Measurements from ENCODE around the gene COP1. TPM values are rescaled to one million over a fixed set of nuclear protein-coding genes. Genes with fewer than 3 reads are reported as not detected.

COP1 gene
- total RNA-seq, 1 experiment from 2014 or later, result 36.0 TPM

DNA sequence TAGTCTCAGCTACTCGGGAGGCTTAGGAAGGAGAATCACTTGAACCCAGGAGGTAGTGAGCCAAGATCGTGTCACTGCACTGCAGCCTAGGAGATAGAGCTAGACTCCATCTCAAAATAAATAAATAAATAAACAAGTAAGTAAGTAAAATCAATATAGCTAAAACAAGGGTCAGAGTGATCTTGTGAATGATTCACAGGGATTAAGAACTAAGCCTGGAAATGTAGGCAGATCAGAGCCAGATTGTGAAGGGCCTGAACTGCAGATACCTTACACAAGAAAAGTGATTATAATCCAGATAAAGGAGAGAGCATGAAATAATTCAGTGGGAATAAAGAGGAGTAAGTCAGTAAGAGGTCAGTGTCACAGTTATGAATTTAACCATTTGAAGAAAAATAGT is 41.5 kb downstream of the COP1 start (continued):
- TF ChIP-seq E2F5 (CRISPR knock-in tag; IDR thresholded peaks at IDR 0.05), result no peak
- TF ChIP-seq E2F4 (CRISPR knock-in tag; IDR thresholded peaks at IDR 0.05; ENCODE audit: borderline replicate concordance, low read depth), result no peak
- TF ChIP-seq ZBTB21 (CRISPR knock-in tag; IDR thresholded peaks at IDR 0.05; ENCODE audit: borderline replicate concordance), result no peak

DNA sequence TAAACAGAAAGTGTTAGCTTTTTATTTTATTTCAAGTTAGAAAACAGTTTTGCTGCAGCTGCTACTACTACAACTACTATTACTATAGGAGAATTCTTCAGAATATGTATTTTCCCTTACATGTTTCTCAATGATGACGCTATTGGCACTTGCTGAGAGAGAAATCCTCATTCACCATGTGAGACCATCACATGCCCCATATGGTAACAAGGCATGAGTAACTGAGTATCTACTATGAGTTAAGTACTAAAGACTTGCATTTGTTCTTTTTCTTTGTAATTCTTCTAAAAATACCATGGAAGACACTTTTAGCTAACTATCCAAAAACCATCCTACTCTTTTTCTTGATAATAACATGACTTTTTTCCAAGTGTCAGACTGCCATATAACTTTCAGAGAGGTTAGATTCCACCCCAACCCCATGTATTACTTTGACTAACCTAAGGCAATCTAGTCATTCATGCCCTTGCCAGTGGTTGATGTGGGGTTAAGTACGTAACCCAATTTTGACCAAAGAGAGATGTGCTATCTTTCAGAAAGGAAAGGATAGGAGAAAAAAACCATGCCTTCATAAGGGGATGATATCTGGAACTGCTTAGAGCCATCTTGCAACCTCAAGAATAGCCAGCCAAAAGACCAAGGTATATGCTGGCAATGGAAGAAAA is 42.9 kb downstream of the COP1 start:
- ChIA-PET POLR2A (no interaction called here), CTCF (no interaction called here)
- Mint-ChIP-seq H3K4me3 (no peak overlapping the region), H3K36me3 (peaks cover 28% of the 10 kb centered on the region), H3K4me1 (peaks cover 7% of the 10 kb centered on the region), H3K9me3 (peaks cover 2% of the 10 kb centered on the region), H3K27me3 (ENCODE audit: low read depth) (no peaks in the 10 kb centered on the region), H3K27ac (no peak overlapping the region)
- DNase-seq (ENCODE audit: low spot score) (no peak), ATAC-seq (no peak)
- TF ChIP-seq SMAD3 (CRISPR knock-in tag; IDR thresholded peaks at IDR 0.05; ENCODE audit: borderline replicate concordance) (no peak), EMX1 (CRISPR knock-in tag; IDR thresholded peaks at IDR 0.05) (no peak), ZNF671 (CRISPR knock-in tag; IDR thresholded peaks at IDR 0.05) (no peak), ZNF138 (CRISPR knock-in tag; conservative IDR thresholded peaks at IDR 0.05) (no peak), ATF2 (CRISPR knock-in tag; IDR thresholded peaks at IDR 0.05; ENCODE audit: borderline replicate concordance, low read depth) (no peak), IRF2 (CRISPR knock-in tag; IDR thresholded peaks at IDR 0.05; ENCODE audit: borderline replicate concordance, low read depth) (no peak)
- TF ChIP-seq, protein P1, sequence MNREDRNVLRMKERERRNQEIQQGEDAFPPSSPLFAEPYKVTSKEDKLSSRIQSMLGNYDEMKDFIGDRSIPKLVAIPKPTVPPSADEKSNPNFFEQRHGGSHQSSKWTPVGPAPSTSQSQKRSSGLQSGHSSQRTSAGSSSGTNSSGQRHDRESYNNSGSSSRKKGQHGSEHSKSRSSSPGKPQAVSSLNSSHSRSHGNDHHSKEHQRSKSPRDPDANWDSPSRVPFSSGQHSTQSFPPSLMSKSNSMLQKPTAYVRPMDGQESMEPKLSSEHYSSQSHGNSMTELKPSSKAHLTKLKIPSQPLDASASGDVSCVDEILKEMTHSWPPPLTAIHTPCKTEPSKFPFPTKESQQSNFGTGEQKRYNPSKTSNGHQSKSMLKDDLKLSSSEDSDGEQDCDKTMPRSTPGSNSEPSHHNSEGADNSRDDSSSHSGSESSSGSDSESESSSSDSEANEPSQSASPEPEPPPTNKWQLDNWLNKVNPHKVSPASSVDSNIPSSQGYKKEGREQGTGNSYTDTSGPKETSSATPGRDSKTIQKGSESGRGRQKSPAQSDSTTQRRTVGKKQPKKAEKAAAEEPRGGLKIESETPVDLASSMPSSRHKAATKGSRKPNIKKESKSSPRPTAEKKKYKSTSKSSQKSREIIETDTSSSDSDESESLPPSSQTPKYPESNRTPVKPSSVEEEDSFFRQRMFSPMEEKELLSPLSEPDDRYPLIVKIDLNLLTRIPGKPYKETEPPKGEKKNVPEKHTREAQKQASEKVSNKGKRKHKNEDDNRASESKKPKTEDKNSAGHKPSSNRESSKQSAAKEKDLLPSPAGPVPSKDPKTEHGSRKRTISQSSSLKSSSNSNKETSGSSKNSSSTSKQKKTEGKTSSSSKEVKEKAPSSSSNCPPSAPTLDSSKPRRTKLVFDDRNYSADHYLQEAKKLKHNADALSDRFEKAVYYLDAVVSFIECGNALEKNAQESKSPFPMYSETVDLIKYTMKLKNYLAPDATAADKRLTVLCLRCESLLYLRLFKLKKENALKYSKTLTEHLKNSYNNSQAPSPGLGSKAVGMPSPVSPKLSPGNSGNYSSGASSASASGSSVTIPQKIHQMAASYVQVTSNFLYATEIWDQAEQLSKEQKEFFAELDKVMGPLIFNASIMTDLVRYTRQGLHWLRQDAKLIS (CRISPR knock-in tag; IDR thresholded peaks at IDR 0.05; ENCODE audit: borderline replicate concordance), result no peak

- no peak for ATAC-seq
- Mint-ChIP-seq H3K27me3 (ENCODE audit: low read depth) (no peaks in the 10 kb centered on the region), H3K36me3 (peaks cover 51% of the 10 kb centered on the region), H3K27ac (no peak overlapping the region), H3K4me3 (no peak overlapping the region), H3K4me1 (peaks cover 13% of the 10 kb centered on the region), H3K9me3 (peaks cover 20% of the 10 kb centered on the region)
- ChIA-PET POLR2A (no interaction called here), CTCF (no interaction called here)
- no peak for DNase-seq (ENCODE audit: low spot score)
- TF ChIP-seq, protein P2, sequence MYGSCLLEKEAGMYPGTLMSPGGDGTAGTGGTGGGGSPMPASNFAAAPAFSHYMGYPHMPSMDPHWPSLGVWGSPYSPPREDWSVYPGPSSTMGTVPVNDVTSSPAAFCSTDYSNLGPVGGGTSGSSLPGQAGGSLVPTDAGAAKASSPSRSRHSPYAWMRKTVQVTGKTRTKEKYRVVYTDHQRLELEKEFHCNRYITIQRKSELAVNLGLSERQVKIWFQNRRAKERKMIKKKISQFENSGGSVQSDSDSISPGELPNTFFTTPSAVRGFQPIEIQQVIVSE (CRISPR knock-in tag; IDR thresholded peaks at IDR 0.05; ENCODE audit: borderline replicate concordance), result no peak
- TF ChIP-seq IRF1 (CRISPR knock-in tag; IDR thresholded peaks at IDR 0.05), result no peak
- TF ChIP-seq, protein P3, sequence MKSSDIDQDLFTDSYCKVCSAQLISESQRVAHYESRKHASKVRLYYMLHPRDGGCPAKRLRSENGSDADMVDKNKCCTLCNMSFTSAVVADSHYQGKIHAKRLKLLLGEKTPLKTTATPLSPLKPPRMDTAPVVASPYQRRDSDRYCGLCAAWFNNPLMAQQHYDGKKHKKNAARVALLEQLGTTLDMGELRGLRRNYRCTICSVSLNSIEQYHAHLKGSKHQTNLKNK (CRISPR knock-in tag; IDR thresholded peaks at IDR 0.05), result no peak
- no peak for TF ChIP-seq JAZF1 (CRISPR knock-in tag; IDR thresholded peaks at IDR 0.05)
- TF ChIP-seq ZNF423 (CRISPR knock-in tag; IDR thresholded peaks at IDR 0.05), result no peak
- TF ChIP-seq SP1 (CRISPR knock-in tag; conservative IDR thresholded peaks at IDR 0.05), result no peak
- TF ChIP-seq, protein P4, sequence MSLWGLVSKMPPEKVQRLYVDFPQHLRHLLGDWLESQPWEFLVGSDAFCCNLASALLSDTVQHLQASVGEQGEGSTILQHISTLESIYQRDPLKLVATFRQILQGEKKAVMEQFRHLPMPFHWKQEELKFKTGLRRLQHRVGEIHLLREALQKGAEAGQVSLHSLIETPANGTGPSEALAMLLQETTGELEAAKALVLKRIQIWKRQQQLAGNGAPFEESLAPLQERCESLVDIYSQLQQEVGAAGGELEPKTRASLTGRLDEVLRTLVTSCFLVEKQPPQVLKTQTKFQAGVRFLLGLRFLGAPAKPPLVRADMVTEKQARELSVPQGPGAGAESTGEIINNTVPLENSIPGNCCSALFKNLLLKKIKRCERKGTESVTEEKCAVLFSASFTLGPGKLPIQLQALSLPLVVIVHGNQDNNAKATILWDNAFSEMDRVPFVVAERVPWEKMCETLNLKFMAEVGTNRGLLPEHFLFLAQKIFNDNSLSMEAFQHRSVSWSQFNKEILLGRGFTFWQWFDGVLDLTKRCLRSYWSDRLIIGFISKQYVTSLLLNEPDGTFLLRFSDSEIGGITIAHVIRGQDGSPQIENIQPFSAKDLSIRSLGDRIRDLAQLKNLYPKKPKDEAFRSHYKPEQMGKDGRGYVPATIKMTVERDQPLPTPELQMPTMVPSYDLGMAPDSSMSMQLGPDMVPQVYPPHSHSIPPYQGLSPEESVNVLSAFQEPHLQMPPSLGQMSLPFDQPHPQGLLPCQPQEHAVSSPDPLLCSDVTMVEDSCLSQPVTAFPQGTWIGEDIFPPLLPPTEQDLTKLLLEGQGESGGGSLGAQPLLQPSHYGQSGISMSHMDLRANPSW (CRISPR knock-in tag; conservative IDR thresholded peaks at IDR 0.05; ENCODE audit: low read depth), result no peak
- TF ChIP-seq NFATC4 (CRISPR knock-in tag; IDR thresholded peaks at IDR 0.05), result no peak
- no peak for TF ChIP-seq TCF7 (CRISPR knock-in tag; IDR thresholded peaks at IDR 0.05; ENCODE audit: low read depth)
- no peak for TF ChIP-seq PRRX2 (CRISPR knock-in tag; IDR thresholded peaks at IDR 0.05)
- no peak for TF ChIP-seq RELA (CRISPR knock-in tag; IDR thresholded peaks at IDR 0.05; ENCODE audit: borderline replicate concordance)
- TF ChIP-seq ZNF416 (CRISPR knock-in tag; IDR thresholded peaks at IDR 0.05), result no peak
Observed at GRCh38 chr1:176159993-176160392, 47.1 kb downstream of the COP1 start.
